HG03025 (cell line): ENCODE data around the gene MPPED2.

Experiments
- ATAC-seq: cut with Tn5 transposase; IDR thresholded peaks from one replicate; pipeline ENCODE4 v1.9.1; 2021; ENCODE audit warnings: mild to moderate bottlenecking, moderate library complexity; ENCODE audit not compliant: unreplicated experiment, low FRiP score

The MPPED2 gene

DNA sequence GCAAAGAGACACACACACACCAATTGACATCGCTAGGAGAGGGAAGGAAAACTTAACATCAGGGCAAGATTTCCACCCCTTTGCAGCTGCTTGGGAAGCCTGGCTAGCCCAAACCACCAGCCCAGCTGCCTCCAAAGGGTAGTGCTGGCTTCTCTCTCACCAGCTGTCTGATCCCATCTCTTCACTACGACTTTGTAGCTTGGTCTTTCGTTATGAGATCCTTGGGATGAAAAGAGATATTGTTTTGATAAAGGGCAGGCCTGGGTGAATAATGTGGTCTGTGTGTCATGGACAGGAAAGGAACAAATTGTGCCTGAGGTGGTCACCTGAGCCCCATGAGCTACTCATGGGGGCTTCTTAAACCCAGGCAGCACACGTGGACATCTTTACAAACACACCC lies 161.3 kb downstream of the MPPED2 start:
- ATAC-seq = no peak

DNA sequence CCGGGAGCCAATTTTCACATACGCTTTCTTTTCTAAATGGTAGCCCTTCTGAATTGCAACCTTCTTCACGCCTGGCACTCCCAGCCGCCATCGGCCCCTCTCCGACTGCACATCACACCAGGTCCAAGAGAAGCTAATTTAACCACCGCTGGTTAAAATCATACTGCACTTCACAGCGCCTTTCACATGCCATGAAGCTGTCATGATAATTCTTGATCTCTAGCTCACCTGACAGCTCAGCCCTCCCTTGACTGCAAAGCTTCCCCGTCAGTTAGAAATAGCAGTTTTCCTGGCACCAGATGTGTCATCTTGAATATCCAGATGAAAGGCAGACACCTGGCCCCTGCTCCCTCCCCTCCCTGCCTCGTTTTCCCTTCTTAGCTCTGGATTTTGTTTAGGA lies 161.8 kb downstream of the MPPED2 start:
- no peak for ATAC-seq

DNA sequence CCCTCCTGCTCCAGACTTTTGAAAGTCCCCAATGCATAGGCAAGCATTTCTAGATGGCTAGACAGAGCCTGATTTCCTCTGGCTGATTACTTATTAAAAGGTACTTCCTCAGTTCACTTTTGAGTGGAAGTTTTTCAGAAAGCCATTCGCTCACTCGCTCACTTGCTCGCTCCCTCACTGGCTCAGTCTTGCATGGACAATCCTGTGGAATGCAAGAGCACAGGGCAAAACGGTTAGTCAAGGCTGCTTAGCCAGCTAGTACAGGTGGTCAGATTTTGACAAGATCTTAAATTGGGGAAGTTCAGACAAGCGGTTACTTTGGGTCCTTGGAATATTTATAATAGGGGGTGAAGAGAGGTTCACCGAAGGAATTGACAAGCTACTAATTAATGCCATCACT lies 162.3 kb downstream of the MPPED2 start:
- ATAC-seq = no peak

DNA sequence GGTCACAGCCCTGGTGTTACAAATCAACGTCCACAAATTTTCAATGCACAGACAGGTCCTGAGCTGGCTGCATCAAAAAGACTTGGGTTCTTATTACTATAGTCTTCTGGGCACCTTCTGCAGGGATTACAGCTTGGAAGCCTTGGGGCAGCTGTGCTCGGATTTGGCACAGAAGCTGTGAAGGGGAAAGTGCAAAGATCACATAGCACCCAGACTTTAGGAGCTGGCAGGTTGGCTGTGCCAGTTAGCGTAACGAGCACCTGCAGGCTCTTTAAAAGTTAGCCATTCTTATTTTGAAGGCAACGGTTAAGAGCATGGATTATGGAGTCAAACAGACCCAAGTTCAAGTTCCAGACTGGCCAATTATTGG lies 162.9 kb downstream of the MPPED2 start:
- ATAC-seq = no peak

DNA sequence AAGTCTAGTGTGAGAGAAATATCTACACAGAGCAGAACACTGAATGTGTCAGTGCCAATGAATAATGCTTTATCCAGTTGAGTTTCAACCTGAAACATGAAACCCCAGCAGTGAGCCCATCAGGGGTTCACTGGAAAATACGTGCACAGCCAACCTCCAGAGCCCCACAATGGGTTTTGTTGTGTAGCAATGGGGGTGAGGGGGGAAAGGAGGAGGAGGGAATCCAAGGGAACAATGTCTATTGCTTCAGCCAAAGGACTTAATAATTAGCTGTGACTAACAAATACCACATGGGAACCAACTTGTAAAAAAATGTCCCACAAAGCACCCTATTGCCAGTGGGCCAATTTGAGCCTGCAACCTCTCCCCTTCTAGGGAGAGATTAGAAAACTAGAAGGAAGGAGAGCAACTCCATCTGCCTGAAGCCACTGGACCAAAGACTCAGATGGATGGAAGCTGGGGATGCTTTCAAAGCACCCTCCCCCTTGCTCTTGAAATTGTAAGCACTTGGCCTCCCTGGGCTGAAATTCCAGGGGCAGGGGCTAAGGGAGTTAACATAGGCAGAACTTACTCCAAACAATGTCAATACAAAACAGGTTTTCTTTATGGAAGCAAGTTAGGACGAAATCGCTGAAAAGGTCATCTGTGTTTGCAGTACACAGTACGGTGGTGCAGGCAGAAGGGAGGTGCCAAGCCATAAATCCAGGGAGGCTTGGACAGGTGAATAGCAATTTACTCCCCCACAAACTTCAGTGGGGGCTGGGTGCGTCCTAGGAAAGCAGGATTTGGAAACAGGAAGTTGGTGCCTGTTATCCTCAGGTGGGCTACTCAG lies 163.5 kb downstream of the MPPED2 start:
- no peak for ATAC-seq

DNA sequence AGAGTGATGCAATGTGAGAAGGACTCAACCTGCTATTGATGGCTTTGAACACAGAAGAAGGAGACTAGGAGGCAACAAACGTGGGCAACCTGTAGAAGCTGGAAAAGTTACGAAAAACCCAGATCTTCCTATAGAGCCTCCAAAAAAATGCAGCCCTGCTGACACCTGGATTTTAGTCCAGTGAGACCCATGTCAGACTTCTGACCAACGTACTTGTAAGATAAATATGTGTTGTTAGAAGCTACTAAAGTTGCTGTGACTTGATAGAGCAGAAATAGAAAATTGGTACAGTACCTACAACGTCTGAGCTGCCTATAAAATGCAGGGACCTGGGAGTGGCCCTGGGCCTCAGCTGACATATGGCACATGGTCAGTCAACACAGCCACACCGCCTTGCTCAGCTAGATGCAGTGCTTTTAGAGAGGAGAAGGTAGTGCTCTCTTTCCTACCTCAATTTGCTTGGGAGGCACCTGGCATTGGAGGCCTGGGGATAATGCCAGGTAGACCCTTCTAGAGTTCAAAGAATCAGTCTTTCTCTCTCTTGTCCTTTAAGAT lies 165.8 kb downstream of the MPPED2 start:
- no peak for ATAC-seq

DNA sequence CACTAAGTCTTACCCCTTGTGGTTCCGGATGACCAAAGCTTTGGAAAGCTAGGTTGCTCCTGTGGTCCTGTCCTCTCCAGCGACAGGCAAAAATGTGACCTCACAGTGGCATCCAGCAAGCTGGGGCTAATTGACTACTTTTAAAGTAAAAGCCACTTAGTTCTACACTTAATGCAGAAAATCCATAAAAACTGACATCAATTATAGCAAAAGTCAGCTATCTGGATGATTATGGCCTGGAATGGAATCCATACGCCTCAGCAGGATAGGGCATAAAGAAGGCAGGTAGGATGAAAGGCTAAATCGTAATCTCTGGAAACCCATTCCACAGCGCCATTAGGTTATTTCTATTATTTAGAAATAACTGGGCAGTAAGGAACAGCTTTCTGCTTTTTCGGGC lies 171.3 kb downstream of the MPPED2 start:
- ATAC-seq = no peak

DNA sequence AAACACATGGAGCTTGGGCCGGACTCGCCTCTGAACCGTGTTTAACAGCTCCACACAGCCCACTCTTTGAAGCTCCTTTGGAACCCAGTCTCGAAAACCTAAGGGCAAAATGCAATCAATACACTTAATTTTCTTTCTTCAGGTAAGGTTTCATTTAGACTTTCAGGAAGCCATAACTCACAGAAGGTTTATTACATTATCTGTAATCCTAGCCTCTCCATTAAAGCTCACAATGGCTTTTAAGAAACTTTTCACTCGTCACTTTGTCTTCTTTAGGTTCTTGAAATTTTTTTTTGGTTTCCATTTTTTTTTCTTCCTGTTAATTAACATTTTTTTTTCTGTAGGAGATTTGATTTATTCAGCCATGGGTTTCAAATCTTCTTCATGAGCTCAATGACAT lies 171.9 kb downstream of the MPPED2 start:
- ATAC-seq = no peak

DNA sequence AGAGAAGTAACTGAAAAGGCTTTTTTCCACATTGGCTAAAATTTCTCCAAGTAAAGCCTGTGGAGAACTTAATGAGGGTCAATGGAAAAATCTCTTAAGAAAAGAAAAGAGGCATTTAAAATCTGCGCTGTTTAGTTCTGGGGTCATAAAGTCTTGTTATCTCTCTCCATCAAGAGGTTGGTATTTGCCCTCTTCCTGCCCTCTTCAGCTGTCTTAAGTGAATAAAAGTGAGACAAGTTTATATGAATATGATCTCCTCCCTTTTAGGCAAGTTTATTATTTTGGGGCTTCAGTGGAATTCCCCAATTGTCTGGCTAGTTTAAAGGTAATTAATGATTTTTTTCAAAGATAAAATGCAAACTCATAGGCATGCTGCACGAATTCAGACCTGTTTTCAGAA lies 173.6 kb downstream of the MPPED2 start:
- ATAC-seq = no peak

DNA sequence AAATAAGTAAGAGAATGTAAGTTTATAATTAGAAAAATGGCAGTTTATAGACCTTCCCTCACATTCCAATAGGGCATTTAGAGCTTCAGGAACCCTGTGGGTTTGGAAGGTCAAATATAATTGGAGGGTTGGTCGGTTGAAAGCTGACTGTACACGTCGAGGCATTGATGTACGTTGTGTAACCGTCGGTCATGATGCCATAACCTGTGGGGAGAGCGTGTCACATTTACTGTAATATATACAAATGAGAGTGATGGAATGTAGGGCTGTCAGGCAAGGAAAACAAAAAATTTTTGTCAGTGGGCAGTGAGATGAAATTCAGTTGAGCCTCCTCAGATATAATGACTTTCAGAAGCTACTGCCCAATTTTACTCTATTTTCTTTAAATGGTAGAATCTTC lies 174.8 kb downstream of the MPPED2 start:
- no peak for ATAC-seq

DNA sequence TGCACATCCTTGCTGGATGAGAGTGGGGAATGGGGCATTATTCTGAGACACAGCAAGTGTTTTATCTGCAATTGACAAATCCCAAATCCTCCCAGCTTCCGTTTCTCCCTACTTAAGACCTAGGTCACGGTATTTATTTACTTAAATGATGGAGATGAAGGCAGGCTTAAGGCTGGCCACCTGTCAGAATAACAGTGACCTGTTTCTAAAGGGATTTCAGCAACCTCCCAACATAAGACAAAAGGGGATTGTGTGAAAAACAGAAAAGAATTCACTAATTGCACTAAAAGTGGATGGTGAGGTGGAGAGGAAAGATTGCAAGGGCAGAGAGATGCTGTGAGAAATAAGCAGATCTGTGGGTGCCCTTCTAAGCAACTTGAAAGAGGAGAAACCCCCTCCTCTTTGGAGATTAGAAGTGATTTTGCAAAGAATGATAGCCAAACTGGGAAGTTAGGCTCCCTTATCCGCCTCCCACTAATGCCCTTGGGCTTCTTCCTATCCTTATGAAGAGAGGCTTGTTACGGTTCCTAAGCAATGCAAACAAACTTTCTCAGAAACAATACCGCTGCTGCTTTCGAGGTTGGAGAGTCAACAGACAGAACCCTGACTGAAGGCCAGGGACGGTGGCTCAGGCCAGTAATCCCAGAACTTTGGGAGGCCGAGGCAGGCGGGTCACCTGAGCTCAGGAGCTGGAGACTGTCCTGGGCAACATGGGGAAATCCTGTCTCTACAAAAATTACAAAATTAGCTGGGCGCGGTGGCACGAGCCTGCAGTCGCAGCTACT lies 179.0 kb downstream of the MPPED2 start:
- no peak for ATAC-seq

DNA sequence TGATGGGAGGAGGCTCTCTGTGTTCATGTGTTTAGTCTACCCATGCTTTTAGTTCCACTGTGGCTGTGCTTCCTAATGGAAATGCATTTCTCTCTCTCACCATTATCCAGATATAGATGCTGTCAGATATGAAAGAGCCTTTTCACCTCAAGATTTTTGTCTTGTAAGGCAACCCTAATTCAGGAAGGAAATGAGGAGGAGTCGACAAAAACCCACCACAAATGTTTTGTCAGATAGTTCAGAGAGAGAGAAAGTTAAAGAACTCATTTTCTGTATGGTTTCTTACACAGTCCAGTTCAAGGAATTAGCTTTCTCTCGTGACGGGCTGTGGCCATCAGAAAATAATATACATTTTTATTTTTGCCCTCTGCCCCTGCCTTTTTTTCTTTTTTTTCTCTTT lies 180.8 kb downstream of the MPPED2 start:
- ATAC-seq = no peak

DNA sequence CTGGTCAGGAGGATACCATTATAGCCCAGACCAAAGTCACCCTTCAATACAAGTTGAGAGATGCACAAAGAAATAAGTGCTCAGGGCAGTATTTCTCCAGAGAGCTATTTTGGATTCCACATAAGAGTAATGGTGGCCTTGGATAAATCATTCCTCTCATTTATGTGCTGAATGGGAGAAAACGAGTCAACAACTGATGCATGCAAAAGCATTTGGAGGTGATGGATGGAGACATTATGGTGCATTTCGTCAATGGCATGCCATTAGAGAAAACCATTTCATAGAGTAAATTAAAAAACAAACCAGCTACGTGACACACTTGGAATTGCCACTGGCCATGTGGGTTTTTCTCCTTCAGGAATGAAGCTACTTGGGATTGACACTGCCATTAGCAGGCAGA lies 182.0 kb downstream of the MPPED2 start:
- no peak for ATAC-seq

DNA sequence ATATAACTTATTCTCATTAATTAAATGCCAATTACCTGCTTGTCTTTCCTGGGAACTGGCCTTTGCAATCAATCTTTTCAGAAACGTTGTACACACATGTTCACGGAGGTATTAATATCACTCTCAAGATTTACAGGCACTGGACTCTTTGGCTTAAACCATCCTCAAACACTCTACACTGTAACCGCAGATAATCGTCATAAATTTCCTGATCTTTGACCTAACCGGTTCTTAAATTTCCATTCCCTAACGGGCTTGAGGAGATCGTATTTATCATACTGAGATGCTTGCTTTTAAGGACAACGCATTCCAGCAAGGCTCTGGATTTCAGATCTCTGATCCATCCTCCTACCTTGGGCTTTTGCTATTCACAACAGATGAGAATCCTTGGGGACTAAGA lies 190.4 kb downstream of the MPPED2 start:
- ATAC-seq = no peak

DNA sequence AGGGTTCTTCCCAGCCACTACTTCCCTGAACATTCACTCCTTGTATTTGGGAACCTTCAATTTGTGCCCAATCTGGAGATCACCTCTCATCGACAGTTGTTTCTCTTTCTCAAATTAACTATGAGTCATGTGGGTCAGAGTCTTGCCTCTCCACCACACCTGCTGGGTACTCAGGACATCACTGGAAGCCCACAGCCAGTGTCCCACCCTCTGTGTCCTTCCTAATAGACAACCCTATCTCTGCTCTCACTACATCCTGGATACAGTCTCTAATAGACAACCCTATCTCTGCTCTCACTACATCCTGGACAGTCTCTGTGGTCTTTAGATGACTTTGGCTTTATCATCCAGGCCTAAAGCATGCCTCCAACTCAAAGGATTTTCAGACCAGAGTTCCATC lies 193.1 kb downstream of the MPPED2 start:
- ATAC-seq = no peak

DNA sequence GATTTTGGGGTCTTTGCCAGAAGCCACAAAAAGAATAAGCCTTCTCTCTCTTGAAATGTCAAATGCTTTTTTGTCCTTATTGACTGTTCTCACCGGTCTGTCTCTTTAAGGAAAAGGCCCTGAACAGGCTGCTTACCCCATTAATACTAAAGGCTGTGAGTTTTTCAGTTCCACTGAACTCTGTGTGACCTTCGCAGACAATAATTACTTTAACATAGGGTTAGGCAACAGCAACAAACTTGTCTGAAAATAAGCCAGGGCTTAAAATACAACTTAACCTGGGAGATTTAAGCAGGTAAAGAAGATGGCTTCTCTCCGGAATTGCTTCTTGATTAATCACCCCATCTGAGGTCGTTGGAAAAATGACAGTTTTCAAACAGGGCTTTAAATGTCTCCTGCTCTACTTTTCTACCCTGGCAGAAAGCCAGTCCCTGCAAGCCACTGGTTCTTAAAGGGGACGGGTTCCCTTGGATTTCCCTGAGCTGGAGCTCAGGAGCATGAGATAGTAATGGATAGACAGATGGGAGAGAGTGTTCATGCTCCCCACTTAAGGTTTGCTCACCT lies 193.8 kb downstream of the MPPED2 start:
- ATAC-seq = no peak

DNA sequence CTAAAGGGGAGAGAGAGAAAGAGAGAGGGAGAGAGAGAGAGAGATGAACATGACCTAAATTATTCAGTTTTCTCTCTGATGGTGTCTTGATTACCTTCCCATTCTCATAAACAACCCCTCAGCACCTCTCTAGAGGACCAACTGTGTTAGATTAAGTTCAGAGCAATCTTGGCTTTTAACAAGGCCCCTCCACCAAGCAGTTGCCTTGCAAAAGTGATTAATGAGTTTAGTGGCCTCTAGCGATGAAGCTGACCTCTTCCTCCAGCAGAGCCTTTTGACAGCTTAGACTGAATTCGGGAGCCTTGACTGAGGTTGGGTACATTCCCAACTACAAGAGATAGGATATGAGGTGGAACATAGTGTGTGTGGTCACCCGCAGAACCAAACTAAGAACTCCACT lies 197.2 kb downstream of the MPPED2 start:
- ATAC-seq = no peak

DNA sequence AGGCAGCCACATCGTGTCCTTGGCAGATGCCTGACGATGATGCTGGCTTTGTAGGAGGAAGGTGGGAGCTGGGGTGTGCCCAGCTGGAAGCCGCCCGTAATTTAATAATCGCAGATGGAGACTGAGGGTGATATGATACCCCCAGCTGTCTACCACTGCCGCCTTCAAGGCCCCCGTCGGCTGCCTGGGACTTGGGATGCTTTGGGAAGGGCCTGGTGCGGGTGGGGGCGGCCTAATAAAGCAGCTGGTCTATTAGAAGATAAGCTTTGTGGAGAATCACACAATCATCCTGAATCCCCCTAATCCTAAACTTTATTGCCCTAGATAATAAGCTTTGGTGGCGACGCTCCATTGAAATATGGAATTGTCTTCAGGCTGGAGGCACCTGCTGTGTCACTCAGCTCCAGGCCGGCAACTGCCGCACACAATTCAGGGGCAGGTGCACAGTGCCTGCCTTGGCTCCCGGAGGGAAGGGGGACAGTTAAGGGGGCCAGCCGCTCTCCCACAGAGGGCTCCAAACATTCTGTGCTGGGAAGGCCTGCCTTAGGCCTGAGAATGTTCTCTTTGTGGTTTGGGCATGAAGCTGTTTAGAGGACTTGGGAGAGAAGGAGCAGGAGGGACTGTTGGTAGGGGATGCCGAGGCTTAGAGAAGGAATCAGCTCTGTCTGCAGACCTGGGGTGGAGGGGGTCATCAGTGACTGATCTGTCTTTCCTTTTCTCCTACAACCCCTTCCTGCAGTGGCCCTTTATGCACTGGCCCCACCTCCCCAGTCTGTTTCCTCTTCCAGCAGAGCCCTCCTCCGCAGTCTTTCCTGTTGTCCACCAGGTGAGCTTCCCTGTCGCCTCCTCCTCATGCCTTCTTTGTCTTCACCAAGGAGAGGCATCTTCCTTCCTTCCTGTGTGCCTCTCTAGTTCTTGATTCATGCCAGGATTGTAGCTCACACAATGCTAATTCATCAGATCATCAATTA lies 198.0 kb downstream of the MPPED2 start:
- ATAC-seq = no peak

DNA sequence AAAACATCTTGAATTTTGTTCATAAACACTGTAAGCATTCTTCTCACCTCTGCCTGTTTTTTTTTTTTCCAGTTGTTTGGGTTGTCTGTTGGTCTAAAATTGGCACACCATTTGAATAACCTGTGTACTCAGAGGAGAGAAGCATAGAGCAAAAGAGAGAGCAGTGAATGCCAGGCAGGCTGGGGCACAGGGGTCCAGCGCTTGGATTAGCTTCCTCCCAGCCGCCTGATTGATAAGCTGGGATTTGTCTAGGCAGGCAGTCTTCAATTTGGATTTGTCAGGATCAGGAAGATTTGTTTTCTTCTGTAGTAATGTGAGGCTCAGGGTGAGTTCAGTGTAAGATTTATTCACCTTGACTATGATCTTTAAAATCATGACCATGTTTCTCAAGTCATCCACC lies 204.3 kb downstream of the MPPED2 start:
- ATAC-seq = no peak

DNA sequence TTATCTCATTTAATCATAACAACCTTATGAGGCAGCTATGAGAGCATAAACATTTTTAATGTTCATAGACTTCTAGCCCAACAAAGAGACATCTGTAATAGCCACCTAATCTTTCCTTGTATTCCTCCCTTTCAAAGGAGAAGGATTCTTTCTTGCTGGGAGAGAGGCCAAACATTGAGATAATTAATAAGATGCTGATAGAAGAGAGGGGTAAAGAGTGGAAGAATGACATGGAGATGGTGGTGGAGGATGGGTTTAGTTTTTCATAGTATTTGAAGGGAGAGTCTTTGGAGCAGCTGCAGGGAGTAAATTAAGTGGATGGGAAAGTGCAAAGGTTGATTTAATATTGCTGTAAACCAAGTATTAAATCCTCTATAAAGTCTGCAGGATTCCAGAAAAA lies 205.3 kb downstream of the MPPED2 start:
- ATAC-seq = no peak
